ENCODE measurements around the gene TWIST2.

- TF ChIP-seq EP300 (IDR thresholded peaks at IDR 0.05; ENCODE audit: borderline replicate concordance) = no peak
- TF ChIP-seq TEAD4 (IDR thresholded peaks at IDR 0.05) = no peak
- no peak for TF ChIP-seq TAF1 (IDR thresholded peaks at IDR 0.05; ENCODE audit: low read depth)
- TF ChIP-seq REST (IDR thresholded peaks at IDR 0.05; ENCODE audit: low read depth) = no peak
Observed at GRCh38 chr2:238811759-238812158, 36.1 kb upstream of the TWIST2 start.
